ENCODE results near the gene SLC41A2.
"Not testable (repeated sequence)": the region's sequence is repeated elsewhere in the genome, so short reads cannot be mapped to it uniquely, and the experiment has no call there.

The SLC41A2 gene

GRCh38 chr12:104944252-104944651, 13.8 kb downstream of the SLC41A2 start:
- DNase-seq (ENCODE audit: low spot score) = no peak
- no peak overlapping the region for H3K27ac ChIP-seq
- ChIA-PET POLR2A (ENCODE audit: low non-redundant PET) (no interaction called here), CTCF (interaction anchor here (0.6 kb wide), 1 partner anchor 43 kb away, joined by 3 read pairs; no protein-coding TSS in a partner anchor)
- no peak for TF ChIP-seq CTCF (conservative IDR thresholded peaks at IDR 0.05; ENCODE audit: low read depth)

GRCh38 chr12:104943401-104943800, 14.7 kb downstream of the SLC41A2 start:
- CTCF ChIA-PET = interaction anchor here (0.6 to 0.7 kb wide), 3 partner anchors 15 to 835 kb away, joined by 3 to 4 read pairs (median 3); no protein-coding TSS in a partner anchor
- POLR2A ChIA-PET (ENCODE audit: low non-redundant PET); H3K27ac ChIP-seq; DNase-seq (ENCODE audit: low spot score): not testable (repeated sequence)

GRCh38 chr12:104942075-104942474, 16.0 kb downstream of the SLC41A2 start:
- CTCF ChIA-PET = no interaction called here
- no peak for DNase-seq (ENCODE audit: low spot score)
- POLR2A ChIA-PET (ENCODE audit: low non-redundant PET) = no interaction called here
- TF ChIP-seq CTCF (conservative IDR thresholded peaks at IDR 0.05; ENCODE audit: low read depth) = no peak
- no peak overlapping the region for H3K27ac ChIP-seq

GRCh38 chr12:104941454-104941853, 16.6 kb downstream of the SLC41A2 start:
- POLR2A ChIA-PET (ENCODE audit: low non-redundant PET) = no interaction called here
- no peak for DNase-seq (ENCODE audit: low spot score)
- CTCF ChIA-PET = no interaction called here
- TF ChIP-seq CTCF (conservative IDR thresholded peaks at IDR 0.05; ENCODE audit: low read depth) = no peak
- H3K27ac ChIP-seq = no peak overlapping the region

- no peak for DNase-seq (ENCODE audit: low spot score)
- TF ChIP-seq CTCF (conservative IDR thresholded peaks at IDR 0.05; ENCODE audit: low read depth) = no peak
- no peak overlapping the region for H3K27ac ChIP-seq
- ChIA-PET POLR2A (ENCODE audit: low non-redundant PET) (no interaction called here), CTCF (no interaction called here)
These were observed 19.0 kb downstream of the SLC41A2 start for GRCh38 chr12:104939089-104939488.

- CTCF ChIA-PET = no interaction called here
- H3K27ac ChIP-seq = no peak overlapping the region
- POLR2A ChIA-PET (ENCODE audit: low non-redundant PET) = no interaction called here
- no peak for DNase-seq (ENCODE audit: low spot score)
- no peak for TF ChIP-seq CTCF (conservative IDR thresholded peaks at IDR 0.05; ENCODE audit: low read depth)
These were observed 19.7 kb downstream of the SLC41A2 start for GRCh38 chr12:104938371-104938770.

- no peak for TF ChIP-seq CTCF (conservative IDR thresholded peaks at IDR 0.05; ENCODE audit: low read depth)
- POLR2A ChIA-PET (ENCODE audit: low non-redundant PET) = no interaction called here
- no peak for DNase-seq (ENCODE audit: low spot score)
- no peak overlapping the region for H3K27ac ChIP-seq
- CTCF ChIA-PET = no interaction called here
These were observed 22.2 kb downstream of the SLC41A2 start for GRCh38 chr12:104935886-104936285.
